ENCODE measurements around the gene MEGF6. TPM values are rescaled to one million over a fixed set of nuclear protein-coding genes. Genes with fewer than 3 reads are reported as not detected.

MEGF6 gene
- total RNA-seq, 6 experiments from 2014 or later = 20.3 to 39.2 (median 23.0) TPM

- Mint-ChIP-seq H3K4me1 (ENCODE audit: low read depth) (no peaks in the 10 kb centered on the region), H3K36me3 (ENCODE audit: low read depth) (no peaks in the 10 kb centered on the region), H3K9me3 (no peaks in the 10 kb centered on the region), H3K27me3 (ENCODE audit: insufficient read depth) (peaks cover 6% of the 10 kb centered on the region), H3K27ac (no peak overlapping the region), H3K4me3 (no peak overlapping the region)
- DNase-seq = no peak
- TF ChIP-seq CTCF (IDR thresholded peaks at IDR 0.05) = no peak
Measured at GRCh38 chr1:3598522-3599285, 12.6 kb downstream of the MEGF6 start.

GRCh38 chr1:3598051-3598491, 13.2 kb downstream of the MEGF6 start:
- Mint-ChIP-seq H3K4me3 (no peak overlapping the region), H3K27ac (no peak overlapping the region), H3K4me1 (ENCODE audit: low read depth) (no peaks in the 10 kb centered on the region)

GRCh38 chr1:3597599-3597964, 13.7 kb downstream of the MEGF6 start:
- Mint-ChIP-seq H3K4me1 (ENCODE audit: low read depth) (no peaks in the 10 kb centered on the region), H3K36me3 (ENCODE audit: low read depth) (no peaks in the 10 kb centered on the region), H3K27me3 (ENCODE audit: insufficient read depth) (peaks cover 6% of the 10 kb centered on the region), H3K27ac (no peak overlapping the region), H3K9me3 (no peaks in the 10 kb centered on the region), H3K4me3 (no peak overlapping the region)
- TF ChIP-seq CTCF (IDR thresholded peaks at IDR 0.05) = no peak
- DNase-seq = no peak

More at GRCh38 chr1:3598051-3598491, 13.2 kb downstream of the MEGF6 start:
- TF ChIP-seq CTCF (IDR thresholded peaks at IDR 0.05) = no peak
- Mint-ChIP-seq H3K9me3 (no peaks in the 10 kb centered on the region), H3K27me3 (ENCODE audit: insufficient read depth) (peaks cover 6% of the 10 kb centered on the region), H3K36me3 (ENCODE audit: low read depth) (no peaks in the 10 kb centered on the region)
- no peak for DNase-seq

DNA sequence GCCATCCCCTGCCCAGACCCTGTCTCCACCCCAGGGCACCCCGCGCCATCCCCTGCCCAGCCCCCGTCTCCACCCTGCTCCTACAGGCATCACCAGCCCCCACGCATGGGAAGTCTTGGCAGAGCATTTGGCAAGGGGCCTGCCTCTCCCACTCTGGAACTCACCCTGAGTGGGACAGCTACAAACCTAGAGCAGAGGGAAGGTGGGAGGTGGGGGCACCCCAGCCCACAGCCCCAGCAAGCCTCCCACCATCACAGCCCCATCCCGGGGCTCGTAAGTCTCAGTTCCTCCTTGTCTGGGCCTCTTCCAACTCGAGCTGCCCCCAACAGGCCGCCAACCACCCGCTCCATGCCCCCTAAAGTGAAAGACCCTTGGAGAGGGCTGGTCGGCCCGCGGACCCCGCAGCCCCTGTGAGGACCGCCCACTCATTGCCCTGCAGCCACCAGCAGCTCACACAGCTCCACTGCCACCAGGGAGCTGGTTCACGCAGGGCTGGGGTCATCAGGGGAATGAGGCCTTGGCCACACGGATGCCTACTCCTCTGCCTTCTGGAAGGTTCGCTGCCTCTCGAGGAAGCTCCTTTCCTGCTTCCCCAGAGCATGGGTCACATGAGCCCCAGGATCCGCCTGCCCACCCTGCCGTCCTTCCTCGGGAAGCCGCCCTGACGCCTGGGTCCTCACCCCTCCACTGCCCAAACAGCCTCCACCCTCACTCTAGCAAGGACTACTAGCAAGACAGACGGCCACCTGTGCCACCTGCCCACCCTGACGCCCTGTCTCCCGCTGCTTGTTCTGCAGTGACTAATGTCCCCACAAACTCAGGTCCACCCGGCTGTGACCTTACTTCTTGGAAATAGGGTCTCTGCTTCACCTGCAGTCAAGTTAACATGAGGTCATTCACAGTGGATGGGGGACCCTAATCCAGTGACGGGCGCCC, 14.4 kb downstream of the MEGF6 start:
- peaks cover 6% of the 10 kb centered on the region for H3K27me3 Mint-ChIP-seq (ENCODE audit: insufficient read depth)
- no peaks in the 10 kb centered on the region for H3K36me3 Mint-ChIP-seq (ENCODE audit: low read depth)
- H3K27ac Mint-ChIP-seq = no peak overlapping the region
- no peaks in the 10 kb centered on the region for H3K9me3 Mint-ChIP-seq
- no peaks in the 10 kb centered on the region for H3K4me1 Mint-ChIP-seq (ENCODE audit: low read depth)
- no peak for DNase-seq
- TF ChIP-seq CTCF (IDR thresholded peaks at IDR 0.05) = no peak
- no peak overlapping the region for H3K4me3 Mint-ChIP-seq

DNA sequence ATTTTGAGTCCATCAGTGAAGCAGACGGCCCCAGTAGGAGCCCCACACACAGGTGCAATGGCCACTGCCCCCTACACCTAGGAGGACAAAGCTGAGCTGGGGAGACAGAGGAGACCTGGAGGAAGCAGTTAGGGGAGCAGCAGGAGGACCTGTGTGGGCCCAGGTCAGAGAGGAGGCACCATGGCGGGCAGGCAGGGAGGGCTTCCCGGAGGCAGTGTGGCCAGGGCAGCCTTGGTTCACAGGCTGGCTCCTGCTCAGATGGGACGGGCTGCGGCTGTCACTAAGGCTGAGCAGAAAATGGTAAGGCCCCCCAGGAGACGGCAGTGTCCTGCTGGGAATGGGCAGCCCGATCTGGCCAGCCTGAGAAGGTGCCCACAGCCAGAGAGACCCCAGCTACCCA, 15.4 kb downstream of the MEGF6 start:
- no peak for DNase-seq
- Mint-ChIP-seq H3K4me3 (no peak overlapping the region), H3K9me3 (no peaks in the 10 kb centered on the region), H3K4me1 (ENCODE audit: low read depth) (no peaks in the 10 kb centered on the region), H3K36me3 (ENCODE audit: low read depth) (no peaks in the 10 kb centered on the region), H3K27me3 (ENCODE audit: insufficient read depth) (peaks cover 3% of the 10 kb centered on the region), H3K27ac (no peak overlapping the region)
- no peak for TF ChIP-seq CTCF (IDR thresholded peaks at IDR 0.05)

All from HFFc6 (cell line).